Measurements from ENCODE around the gene IL37. TPM values are rescaled to one million over a fixed set of nuclear protein-coding genes. Genes with fewer than 3 reads are reported as not detected.

Gene IL37
- total RNA-seq, 1 donor from 2014 or later: not detected

DNA sequence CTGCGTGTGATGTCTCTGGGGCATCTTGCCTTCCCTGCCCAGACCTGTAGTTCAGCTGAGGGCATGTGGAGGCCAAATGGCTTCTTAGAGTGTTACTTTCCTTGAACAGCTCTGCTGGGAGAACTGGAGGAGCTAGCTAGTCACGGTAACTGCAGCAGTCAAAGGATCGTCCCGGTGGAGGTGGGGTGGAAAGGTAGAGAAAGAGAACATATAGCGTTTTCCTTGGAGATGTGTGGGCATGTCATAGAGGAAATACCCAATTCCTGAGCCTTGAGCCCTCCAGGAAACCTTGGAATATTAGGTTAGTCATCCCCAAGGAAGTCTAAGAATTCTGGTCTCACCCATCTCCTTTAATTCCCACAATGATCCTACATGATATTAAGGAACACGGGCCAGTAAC, 33.5 kb upstream of the IL37 start:
- no peaks in the 10 kb centered on the region for H3K4me1 Mint-ChIP-seq (ENCODE audit: low read depth, unreplicated experiment)
- TF ChIP-seq, protein P1, sequence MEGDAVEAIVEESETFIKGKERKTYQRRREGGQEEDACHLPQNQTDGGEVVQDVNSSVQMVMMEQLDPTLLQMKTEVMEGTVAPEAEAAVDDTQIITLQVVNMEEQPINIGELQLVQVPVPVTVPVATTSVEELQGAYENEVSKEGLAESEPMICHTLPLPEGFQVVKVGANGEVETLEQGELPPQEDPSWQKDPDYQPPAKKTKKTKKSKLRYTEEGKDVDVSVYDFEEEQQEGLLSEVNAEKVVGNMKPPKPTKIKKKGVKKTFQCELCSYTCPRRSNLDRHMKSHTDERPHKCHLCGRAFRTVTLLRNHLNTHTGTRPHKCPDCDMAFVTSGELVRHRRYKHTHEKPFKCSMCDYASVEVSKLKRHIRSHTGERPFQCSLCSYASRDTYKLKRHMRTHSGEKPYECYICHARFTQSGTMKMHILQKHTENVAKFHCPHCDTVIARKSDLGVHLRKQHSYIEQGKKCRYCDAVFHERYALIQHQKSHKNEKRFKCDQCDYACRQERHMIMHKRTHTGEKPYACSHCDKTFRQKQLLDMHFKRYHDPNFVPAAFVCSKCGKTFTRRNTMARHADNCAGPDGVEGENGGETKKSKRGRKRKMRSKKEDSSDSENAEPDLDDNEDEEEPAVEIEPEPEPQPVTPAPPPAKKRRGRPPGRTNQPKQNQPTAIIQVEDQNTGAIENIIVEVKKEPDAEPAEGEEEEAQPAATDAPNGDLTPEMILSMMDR (IDR thresholded peaks at IDR 0.05; ENCODE audit: partially characterized antibody, unreplicated experiment): no peak
- peaks cover 6% of the 10 kb centered on the region for H3K9me3 Mint-ChIP-seq (ENCODE audit: unreplicated experiment)
- DNase-seq: no peak
- H3K4me3 Mint-ChIP-seq (ENCODE audit: unreplicated experiment): no peak overlapping the region
- no peaks in the 10 kb centered on the region for H3K27me3 Mint-ChIP-seq (ENCODE audit: unreplicated experiment)
- H3K36me3 Mint-ChIP-seq (ENCODE audit: unreplicated experiment): no peaks in the 10 kb centered on the region
- H3K27ac Mint-ChIP-seq (ENCODE audit: unreplicated experiment): no peak overlapping the region

GRCh38 chr2:112879491-112880041, 31.4 kb upstream of the IL37 start:
- Mint-ChIP-seq H3K4me1 (ENCODE audit: low read depth, unreplicated experiment) (no peaks in the 10 kb centered on the region), H3K27me3 (ENCODE audit: unreplicated experiment) (no peaks in the 10 kb centered on the region), H3K27ac (ENCODE audit: unreplicated experiment) (no peak overlapping the region), H3K4me3 (ENCODE audit: unreplicated experiment) (no peak overlapping the region), H3K9me3 (ENCODE audit: unreplicated experiment) (peaks cover 4% of the 10 kb centered on the region), H3K36me3 (ENCODE audit: unreplicated experiment) (no peaks in the 10 kb centered on the region)
- TF ChIP-seq, protein P1 (IDR thresholded peaks at IDR 0.05; ENCODE audit: partially characterized antibody, unreplicated experiment): no peak
- DNase-seq: no peak

- Mint-ChIP-seq H3K4me3 (ENCODE audit: unreplicated experiment) (no peak overlapping the region), H3K36me3 (ENCODE audit: unreplicated experiment) (no peaks in the 10 kb centered on the region), H3K4me1 (ENCODE audit: low read depth, unreplicated experiment) (no peaks in the 10 kb centered on the region), H3K27me3 (ENCODE audit: unreplicated experiment) (no peaks in the 10 kb centered on the region), H3K9me3 (ENCODE audit: unreplicated experiment) (peaks cover 4% of the 10 kb centered on the region), H3K27ac (ENCODE audit: unreplicated experiment) (no peak overlapping the region)
- TF ChIP-seq, protein P1 (IDR thresholded peaks at IDR 0.05; ENCODE audit: partially characterized antibody, unreplicated experiment): no peak
- DNase-seq: no peak
Observed at GRCh38 chr2:112880091-112880531, 30.9 kb upstream of the IL37 start.

- Mint-ChIP-seq H3K36me3 (ENCODE audit: unreplicated experiment) (no peaks in the 10 kb centered on the region), H3K4me1 (ENCODE audit: low read depth, unreplicated experiment) (no peaks in the 10 kb centered on the region), H3K27ac (ENCODE audit: unreplicated experiment) (no peak overlapping the region), H3K27me3 (ENCODE audit: unreplicated experiment) (no peaks in the 10 kb centered on the region), H3K4me3 (ENCODE audit: unreplicated experiment) (no peak overlapping the region), H3K9me3 (ENCODE audit: unreplicated experiment) (peaks cover 4% of the 10 kb centered on the region)
- TF ChIP-seq, protein P1 (IDR thresholded peaks at IDR 0.05; ENCODE audit: partially characterized antibody, unreplicated experiment): no peak
- no peak for DNase-seq
Observed at GRCh38 chr2:112880696-112881095, 30.3 kb upstream of the IL37 start.

DNA sequence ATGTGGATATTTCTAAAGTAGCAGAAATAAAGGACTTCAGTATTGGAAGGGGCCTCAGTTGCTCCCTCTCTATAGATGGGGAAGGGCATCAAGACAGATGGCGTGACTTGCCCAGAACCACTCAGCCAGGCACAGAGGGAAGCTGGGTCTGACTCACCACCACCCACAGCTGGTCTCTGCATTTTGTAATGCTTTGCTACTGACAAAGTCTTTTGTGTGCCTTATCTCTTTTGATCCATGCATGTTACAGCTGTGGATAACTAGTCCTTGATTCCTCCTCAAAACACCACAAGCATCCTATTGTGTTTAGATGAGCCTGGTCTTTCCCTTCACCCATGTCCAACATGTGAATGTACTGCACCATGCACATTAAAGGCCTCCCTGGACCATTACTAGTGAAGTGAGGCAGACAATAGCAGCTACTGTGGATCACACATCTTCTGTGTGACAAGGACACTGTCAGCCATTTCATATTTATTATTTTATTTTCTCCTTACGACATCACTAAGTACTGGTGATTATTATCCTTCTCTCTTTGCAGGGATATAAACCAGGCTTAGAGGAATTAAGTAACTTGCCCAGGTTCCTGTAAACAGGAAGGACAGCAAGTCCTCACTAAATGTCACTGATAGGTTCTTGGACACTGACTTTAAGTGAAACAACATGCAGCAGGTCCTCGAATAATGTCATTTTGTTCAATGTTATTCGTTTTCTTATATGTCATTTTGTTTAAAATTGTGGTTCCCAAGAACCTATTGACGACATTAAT, 29.6 kb upstream of the IL37 start:
- no peak overlapping the region for H3K27ac Mint-ChIP-seq (ENCODE audit: unreplicated experiment)
- H3K4me1 Mint-ChIP-seq (ENCODE audit: low read depth, unreplicated experiment): no peaks in the 10 kb centered on the region
- H3K4me3 Mint-ChIP-seq (ENCODE audit: unreplicated experiment): no peak overlapping the region
- peaks cover 4% of the 10 kb centered on the region for H3K9me3 Mint-ChIP-seq (ENCODE audit: unreplicated experiment)
- TF ChIP-seq, protein P1 (IDR thresholded peaks at IDR 0.05; ENCODE audit: partially characterized antibody, unreplicated experiment): no peak
- no peaks in the 10 kb centered on the region for H3K27me3 Mint-ChIP-seq (ENCODE audit: unreplicated experiment)
- H3K36me3 Mint-ChIP-seq (ENCODE audit: unreplicated experiment): no peaks in the 10 kb centered on the region
- no peak for DNase-seq

All from glutamatergic neuron (in vitro differentiated cells).